ENCODE data around the gene ZNF710. TPM values are rescaled to one million over a fixed set of nuclear protein-coding genes. Genes with fewer than 3 reads are reported as not detected.

ZNF710 gene
- polyA plus RNA-seq, 1 experiment: 2.0 TPM

- ChIA-PET CTCF (no interaction called here), POLR2A (interaction anchor here (0.6 kb wide), 1 partner anchor 98 kb away, joined by 3 read pairs; no protein-coding TSS in a partner anchor)
- no peak for DNase-seq (ENCODE audit: low read depth)
These were observed 7.8 kb upstream of the ZNF710 start for GRCh38 chr15:89993349-89993748.

GRCh38 chr15:89997079-89997478, 4.0 kb upstream of the ZNF710 start:
- Histone ChIP-seq H3K4me3 (ENCODE audit: low read depth, low read length) (no peak overlapping the region), H3K36me3 (ENCODE audit: control insufficient read depth, insufficient read depth, low read length) (no peaks in the 10 kb centered on the region), H3K27me3 (ENCODE audit: control insufficient read depth, insufficient read depth, low read length) (no peaks in the 10 kb centered on the region)
- CTCF ChIA-PET: interaction anchor here (1.9 kb wide), 1 partner anchor 13 kb away, joined by 7 read pairs; no protein-coding TSS in a partner anchor
- no peak for TF ChIP-seq CTCF (IDR thresholded peaks at IDR 0.05; ENCODE audit: insufficient read depth, low read depth, low read length)
- POLR2A ChIA-PET: no interaction called here
- DNase-seq (ENCODE audit: low read depth): no peak

More at GRCh38 chr15:89993349-89993748, 7.8 kb upstream of the ZNF710 start:
- H3K36me3 ChIP-seq (ENCODE audit: control insufficient read depth, insufficient read depth, low read length): no peaks in the 10 kb centered on the region
- H3K4me3 ChIP-seq (ENCODE audit: low read depth, low read length): no peak overlapping the region
- TF ChIP-seq CTCF (IDR thresholded peaks at IDR 0.05; ENCODE audit: insufficient read depth, low read depth, low read length): no peak
- no peaks in the 10 kb centered on the region for H3K27me3 ChIP-seq (ENCODE audit: control insufficient read depth, insufficient read depth, low read length)

- no peak for TF ChIP-seq CTCF (IDR thresholded peaks at IDR 0.05; ENCODE audit: insufficient read depth, low read depth, low read length)
- Histone ChIP-seq H3K27me3 (ENCODE audit: control insufficient read depth, insufficient read depth, low read length) (no peaks in the 10 kb centered on the region), H3K36me3 (ENCODE audit: control insufficient read depth, insufficient read depth, low read length) (no peaks in the 10 kb centered on the region), H3K4me3 (ENCODE audit: low read depth, low read length) (no peak overlapping the region)
- POLR2A ChIA-PET: no interaction called here
- no peak for DNase-seq (ENCODE audit: low read depth)
- CTCF ChIA-PET: interaction anchor here (0.6 to 1.9 kb wide), 5 partner anchors 14 to 789 kb away, joined by 3 to 7 read pairs (median 3); no protein-coding TSS in a partner anchor
These were observed 2.9 kb upstream of the ZNF710 start for GRCh38 chr15:89998141-89998661.

- H3K36me3 ChIP-seq (ENCODE audit: control insufficient read depth, insufficient read depth, low read length): no peaks in the 10 kb centered on the region
- POLR2A ChIA-PET: no interaction called here
- H3K27me3 ChIP-seq (ENCODE audit: control insufficient read depth, insufficient read depth, low read length): no peaks in the 10 kb centered on the region
- no peak overlapping the region for H3K4me3 ChIP-seq (ENCODE audit: low read depth, low read length)
- CTCF ChIA-PET: interaction anchor here (0.9 to 1.9 kb wide), 3 partner anchors 15 to 111 kb away, joined by 3 to 7 read pairs (median 3); no protein-coding TSS in a partner anchor
- no peak for DNase-seq (ENCODE audit: low read depth)
- no peak for TF ChIP-seq CTCF (IDR thresholded peaks at IDR 0.05; ENCODE audit: insufficient read depth, low read depth, low read length)
These were observed 2.0 kb upstream of the ZNF710 start for GRCh38 chr15:89998923-89999675.

GRCh38 chr15:89999676-90000185, 1.4 kb upstream of the ZNF710 start:
- Histone ChIP-seq H3K27me3 (ENCODE audit: control insufficient read depth, insufficient read depth, low read length) (no peaks in the 10 kb centered on the region), H3K4me3 (ENCODE audit: low read depth, low read length) (peak overlapping the region; percentile 49), H3K36me3 (ENCODE audit: control insufficient read depth, insufficient read depth, low read length) (no peaks in the 10 kb centered on the region)
- TF ChIP-seq CTCF (IDR thresholded peaks at IDR 0.05; ENCODE audit: insufficient read depth, low read depth, low read length): no peak
- CTCF ChIA-PET: interaction anchor here (1.5 kb wide), 1 partner anchor 14 kb away, joined by 4 read pairs; no protein-coding TSS in a partner anchor
- POLR2A ChIA-PET: no interaction called here
- DNase-seq (ENCODE audit: low read depth): no peak

Measured in BJ (cell line).